ENCODE data around the gene MDN1.

MDN1 gene

DNA sequence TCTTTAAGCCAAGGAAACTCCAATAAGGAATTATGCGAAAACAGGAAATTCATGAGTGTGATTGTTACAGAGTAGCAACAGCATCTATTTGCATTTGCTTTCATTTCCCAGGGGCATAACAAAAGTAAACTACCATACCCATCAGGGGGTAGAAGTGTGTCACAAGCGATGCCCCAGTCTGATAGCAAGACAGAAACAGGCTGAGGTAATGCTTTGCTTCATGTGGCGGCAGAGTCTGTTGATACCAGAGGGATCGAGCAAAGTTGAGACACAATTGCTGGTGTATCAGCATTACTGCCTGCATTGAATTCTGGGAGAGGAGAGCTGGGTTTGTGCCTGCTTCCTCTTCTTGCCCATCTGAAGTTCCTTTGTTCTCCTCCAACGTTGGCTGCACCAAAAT lies 129.9 kb downstream of the MDN1 start:
- DNase-seq: no peak

DNA sequence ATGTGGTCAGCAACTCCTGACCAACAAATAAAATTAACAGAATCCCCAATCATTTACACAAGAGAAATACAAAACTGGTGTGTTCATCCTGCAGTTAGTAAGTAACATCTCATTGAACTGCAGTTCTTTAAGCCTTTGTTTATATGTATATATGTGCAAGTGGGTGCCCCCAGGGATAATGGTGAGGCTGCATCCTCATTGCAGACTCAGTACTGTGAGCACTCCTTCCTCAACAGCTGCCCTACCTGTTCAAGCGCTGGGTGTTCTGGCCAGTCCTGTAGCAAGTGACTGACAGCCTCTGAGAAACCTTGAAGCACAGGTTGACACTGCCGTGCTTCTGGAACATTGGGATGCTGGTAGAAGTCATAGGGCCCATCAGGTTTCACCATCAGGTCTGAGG lies 131.3 kb downstream of the MDN1 start:
- DNase-seq: no peak

DNA sequence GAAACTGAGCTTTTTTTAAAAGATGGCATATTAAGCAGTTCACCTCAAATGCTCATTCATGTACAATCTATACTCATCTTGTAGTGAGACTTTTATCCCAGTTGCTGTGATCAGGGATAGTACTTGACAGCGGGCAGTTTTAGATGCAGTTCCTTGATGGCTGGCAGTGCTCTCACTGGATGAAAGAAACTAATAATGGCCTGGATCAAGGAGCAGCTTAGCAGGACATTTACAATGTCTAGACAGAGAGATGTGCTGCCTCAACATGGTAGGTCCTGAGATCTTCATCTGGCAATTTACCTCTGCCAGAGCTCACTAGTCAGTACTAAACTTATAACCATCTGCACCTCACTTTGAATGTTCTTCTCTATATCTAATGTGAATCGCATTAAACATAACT lies 134.3 kb downstream of the MDN1 start:
- DNase-seq: no peak

DNA sequence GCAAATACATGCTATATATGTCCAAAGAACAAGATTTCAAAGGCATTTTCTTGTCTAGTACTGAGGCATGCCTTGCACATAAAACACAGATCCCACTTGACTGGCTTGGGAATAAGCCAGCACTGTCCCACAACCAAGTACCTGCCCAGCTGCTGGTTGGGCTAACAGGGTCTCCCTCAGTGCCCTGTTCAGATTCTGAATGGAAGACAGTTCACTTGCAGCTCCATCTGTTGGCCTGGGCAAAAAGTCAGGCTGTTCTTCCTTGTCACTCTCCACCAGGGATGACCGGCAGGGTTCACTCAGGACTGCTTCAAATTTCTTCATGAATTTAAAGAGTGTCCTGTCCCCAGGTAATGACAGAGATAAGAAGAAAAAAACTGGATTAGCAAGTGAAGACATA lies 136.6 kb downstream of the MDN1 start:
- DNase-seq: no peak

DNA sequence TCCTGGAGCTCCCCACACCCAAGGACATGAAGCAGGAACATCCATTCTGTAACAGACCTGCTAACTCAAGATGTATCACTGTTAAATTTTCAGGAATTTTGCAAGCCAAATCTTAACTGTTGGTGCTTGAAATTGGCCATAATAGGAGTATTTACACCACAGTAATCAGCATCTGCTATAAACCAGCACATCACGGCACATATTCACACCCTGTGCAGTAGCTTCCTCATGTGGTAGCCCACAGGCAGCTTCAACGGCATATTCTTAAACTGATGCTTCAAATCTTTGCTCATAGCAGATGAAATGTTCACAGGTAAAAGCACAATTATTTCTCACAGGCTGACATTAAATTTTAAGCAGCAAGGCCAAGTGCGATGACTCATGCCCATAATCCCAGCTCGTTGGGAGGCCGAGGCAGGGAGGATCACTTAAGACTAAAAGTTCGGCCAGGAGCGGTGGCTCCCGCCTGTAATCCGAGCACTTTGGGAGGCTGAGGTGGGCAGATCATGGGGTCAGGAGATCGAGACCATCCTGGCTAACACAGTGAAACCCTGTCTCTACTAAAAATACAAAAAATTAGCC lies 137.5 kb downstream of the MDN1 start:
- DNase-seq: no peak

DNA sequence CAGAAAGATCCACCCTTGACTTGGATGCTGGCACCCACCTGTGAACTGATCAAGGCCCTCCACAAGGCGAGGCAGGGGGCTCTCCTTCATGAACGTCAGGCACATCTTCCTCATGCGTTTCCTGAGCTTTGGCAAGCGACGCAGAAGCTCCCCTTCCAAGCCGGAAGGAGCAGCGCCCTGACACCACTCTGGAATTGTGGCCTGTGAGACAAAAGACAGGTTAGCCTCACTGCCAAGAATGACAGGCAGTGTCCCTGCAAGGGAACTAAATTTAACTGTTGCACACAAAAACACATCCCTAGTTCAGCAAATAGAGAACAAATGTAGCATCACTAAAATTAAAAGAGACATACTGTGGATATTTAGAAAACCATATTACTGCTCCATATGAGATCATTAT lies 139.0 kb downstream of the MDN1 start:
- no peak for DNase-seq

DNA sequence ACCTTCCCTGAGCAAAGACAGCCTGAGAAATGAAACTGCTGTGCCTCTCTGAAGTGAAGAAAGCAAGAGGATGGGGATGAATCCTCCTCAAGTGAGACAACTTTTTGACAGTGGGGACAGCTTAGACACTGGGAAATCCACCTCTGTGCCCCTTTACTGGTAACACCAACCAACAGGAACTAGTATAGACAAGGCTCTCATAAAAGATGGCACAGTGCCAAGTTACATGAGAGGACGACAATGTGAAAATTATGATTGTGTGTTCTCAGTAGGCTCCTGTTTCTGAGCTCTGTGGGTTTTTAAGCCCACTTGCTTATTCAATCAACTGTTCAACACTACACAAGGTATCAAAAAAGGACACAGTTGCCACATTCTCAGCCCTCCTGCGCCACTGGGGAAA lies 139.4 kb downstream of the MDN1 start:
- no peak for DNase-seq

DNA sequence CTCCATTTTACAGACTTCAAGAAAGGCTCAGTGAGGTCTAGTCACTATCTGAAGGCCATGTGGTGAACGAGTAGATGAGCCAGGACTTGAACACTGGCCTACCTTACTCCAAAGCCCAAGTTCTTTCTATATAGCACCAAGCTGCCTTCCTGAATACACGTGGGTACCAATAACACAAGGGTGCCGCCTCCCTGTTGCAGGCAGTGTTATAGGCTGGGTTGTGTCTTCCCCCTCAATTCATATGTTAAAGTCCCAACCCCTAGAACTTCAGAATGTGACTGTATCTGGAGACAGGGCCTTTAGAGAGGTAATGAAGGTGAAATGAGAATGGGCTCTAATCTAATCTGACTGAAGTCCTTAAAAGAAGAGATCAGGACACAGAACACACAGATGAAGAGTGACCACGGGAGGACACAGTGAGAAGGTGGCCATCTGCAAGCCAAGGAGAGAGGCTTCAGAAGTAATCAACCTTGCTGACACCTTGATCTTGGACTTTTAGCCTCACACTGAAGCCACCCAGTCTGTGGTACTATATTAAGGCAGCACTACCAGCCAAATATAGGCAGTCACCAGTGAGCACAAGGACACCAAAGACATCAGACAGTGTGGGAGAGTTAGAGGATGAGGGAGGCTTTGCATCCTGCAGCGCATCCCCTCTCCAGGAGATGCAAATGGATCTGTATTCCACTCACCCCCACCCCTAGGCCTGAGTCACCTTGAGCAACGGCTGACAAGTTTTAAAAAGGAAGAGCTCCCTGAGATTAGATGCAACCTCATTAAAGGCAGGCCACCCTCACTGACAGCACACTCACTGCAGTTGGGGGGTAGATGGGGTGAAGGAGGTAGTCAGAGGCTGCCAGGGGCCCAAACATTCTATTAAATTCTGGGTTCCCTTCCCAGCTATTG lies 140.1 kb downstream of the MDN1 start:
- DNase-seq: no peak

DNA sequence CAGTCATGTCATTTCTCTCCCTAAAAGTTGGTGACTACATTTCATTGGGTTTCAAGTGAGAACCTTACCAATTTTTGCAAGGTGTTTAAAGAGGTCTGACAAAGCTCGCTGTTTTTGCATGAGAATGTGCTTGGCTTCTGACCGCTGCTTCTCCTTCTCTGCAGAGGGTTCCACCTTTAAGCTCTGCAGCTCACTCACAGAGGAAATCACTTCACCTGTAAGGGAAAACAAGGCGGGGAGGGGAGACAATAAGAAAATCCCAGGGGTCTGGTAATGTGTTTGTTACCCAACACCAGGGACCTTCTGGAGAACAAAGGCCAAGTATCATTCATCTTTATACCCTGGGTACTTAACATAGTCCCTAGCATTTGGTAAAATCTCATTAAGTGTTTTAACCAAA lies 141.1 kb downstream of the MDN1 start:
- no peak for DNase-seq

DNA sequence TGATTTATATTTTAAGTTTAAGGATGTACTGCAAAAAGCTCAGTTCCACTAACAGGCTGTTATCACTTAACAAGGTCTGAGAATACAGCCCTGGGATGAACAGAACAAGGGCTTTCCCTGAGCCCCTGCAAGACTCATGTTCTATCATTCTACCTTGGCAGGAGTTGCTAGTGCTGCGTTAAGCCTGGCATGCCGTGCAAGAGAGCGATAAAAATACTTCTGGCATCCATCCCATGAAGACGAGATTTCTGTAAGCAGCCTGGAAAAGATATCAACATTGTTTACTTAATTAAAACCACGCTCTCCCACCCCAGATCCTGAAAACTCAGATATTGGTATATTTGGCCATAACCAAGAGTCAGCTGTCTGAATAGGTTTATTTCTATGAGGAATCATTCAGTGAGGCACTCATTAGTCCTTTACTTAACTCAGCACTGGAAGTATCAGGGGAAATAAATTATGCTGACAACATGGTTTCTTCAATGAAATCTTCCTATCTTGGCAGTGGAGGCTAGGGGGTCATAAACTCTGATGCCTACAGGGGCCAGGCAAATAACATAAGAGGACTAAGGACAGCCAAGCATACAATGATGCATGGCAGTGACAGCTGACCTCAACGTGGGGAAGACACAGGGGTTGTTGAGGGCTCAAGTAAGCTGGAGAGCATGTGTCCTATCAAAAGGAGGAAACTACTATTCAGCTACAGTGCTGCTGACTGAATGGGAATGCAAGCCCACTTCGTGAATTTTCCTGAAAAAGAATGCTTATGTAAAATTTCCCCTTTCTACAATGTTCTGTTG lies 143.4 kb downstream of the MDN1 start:
- DNase-seq: no peak

DNA sequence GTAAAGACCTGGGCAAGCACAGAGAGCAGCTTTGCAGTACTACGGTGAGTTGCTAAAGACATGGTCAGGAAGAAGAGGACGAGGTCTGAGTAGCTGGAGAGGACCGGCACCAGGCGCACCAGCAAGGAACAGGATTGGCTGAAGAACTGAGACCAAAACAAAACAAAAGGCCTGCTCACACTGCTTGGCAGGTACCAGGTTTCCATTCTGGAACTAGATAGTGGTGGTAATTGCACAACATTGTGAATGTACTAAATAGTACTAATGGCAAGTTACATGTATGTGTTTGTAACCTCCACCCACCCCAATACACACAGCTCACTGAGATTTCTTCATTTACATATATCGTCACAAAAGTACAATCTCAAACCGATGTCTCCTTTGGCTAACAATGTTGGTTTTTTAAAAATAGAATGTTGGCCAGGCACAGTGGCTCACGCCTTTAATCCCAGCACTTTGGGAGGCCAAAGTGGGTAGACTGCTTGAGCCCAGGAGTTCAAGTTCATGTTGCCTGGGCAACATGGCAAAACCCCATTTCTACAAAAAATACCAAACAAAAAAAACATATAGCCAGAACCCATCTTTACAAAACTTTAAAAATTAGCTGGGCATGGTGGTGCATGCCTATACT lies 148.5 kb downstream of the MDN1 start:
- no peak for DNase-seq

DNA sequence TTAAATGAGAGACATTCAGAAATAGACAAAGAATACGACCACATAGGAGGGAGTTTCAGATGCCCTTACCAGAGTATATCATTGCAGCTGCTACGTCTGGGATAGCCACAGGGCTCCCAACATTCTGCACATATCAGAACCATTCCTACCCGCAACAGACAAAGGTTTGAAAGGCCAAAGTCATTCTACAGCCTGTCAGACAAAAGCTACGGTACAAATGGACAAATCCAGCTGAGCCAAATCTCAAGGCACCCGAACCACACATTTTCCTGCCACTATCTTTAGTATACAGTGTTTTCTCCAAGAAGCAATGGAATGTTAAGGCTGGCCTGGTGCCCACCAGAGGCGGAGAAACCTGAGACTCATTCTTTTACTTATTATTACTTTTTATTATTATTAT lies 150.6 kb downstream of the MDN1 start:
- no peak for DNase-seq

DNA sequence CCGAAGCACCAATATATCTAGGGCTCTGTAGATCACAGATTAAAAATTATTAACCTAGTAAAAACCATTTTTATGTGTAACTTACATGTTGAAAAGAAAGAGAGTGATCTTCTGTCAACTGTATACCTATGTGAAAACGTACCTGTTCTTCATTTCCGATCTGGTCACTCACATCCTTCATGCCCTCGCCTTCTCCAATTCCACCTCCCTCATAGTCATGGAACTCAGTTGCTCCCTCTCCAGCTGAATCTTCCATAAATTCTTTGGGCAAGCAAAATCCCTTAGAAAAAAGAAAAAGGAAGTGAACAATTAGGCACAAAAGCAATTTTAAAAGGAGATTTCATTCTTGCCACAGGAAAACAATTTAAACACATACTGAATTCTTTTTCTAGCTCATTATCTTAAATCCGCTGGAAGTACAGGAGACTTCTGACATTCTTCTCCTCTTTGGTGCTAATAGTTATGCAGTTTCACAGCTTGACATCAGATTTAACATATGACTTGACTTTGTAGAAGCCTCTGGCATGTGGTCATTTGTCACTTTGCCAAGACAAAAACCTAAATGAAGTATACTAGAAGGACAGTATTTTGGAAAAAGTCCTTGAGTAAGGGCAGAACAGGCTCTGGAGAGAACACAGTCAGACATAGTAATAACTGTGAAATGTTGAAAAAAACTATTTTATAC lies 151.6 kb downstream of the MDN1 start:
- no peak for DNase-seq

DNA sequence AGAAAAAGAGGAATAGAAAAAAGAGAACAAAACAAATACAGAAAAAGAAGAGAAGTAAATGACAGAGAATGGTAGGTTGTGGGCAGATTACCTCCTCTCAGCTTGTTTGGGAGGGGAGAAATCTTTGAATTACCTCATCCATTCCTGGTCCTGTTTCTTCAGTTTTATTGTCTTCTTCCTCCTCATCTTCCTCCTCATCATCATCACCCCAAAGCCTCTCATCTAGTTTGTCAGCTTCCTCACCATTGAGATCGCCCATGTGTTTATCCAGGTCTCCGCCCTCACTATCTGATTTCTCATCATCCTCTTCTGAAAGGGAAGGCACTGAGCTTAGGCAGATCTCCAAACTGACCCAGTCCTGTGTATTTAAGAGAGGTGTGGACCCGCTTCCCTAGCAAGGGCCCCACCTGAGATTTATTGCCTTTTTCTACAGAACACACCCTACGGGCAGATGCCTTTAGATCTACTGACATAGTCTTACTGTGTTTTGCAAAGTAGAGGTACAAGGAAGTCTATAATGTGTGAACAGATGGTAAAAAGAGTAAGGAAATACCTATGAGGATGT lies 156.9 kb downstream of the MDN1 start:
- no peak for DNase-seq

DNA sequence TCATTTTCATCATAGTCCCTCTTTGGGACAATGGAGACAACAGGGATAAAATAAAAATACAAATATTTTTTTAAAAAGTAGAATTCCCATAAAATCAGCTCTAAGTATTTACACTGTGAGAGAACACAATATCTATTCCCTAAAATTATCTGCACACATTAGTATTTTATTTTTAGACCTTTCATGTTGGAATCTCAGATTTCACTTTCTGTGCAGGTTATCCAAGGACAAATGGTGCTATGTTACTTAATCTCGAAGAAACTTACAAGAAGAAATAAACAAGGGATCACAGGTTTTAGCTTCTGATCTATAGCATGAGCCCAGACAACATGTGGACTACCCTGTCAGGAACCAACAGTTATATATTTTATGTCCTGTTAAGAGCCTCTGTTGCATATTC lies 158.0 kb downstream of the MDN1 start:
- DNase-seq: no peak

DNA sequence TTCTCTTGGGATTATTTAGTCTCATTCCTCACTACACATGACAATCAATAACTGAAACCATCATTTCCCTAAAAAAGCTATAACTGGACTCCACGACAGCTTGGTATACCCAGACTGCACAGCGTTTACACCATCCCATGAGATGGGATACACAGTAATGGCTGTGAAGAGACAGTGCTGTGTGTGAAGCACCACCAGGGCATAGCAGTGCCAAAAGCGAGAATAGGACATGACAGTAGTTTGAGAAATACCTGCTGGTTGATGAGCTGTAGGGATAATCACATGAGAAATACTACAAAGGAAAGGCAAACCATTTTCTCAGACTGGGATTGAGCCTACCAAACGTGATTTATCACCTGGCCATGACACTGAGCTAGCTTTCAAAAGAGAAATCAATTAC lies 158.6 kb downstream of the MDN1 start:
- DNase-seq: no peak

DNA sequence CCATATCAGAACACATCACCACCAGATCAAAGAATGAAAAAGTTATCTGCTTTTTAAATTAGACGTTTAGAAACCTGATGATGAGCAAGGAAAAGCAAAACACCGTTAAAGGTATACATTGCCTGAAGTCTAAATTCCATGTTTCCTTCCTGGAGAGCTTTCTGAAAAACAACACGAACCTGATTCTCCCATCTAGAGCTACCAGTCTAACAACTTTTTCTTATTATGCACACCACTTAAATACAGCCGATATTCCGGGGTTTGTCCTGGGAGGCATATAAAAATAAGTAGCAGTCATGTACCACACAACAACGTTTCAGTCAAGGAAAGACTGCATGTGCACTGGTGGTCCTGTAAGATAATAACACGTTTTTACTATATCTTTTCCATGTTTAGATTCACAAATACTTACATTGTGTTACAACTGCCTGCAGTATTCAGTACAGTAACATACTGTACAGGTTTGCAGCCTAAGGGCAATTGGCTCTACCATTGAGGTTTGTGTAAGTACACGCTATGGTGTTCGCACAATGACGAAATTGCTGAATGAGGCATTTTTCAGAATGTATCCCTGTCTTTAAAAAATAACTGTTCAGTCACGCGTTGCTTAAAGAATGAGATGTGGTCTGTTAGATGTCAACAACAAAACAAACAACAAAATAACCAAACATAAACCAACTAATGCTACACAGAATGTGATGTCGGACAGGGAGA lies 162.0 kb downstream of the MDN1 start:
- no peak for DNase-seq

DNA sequence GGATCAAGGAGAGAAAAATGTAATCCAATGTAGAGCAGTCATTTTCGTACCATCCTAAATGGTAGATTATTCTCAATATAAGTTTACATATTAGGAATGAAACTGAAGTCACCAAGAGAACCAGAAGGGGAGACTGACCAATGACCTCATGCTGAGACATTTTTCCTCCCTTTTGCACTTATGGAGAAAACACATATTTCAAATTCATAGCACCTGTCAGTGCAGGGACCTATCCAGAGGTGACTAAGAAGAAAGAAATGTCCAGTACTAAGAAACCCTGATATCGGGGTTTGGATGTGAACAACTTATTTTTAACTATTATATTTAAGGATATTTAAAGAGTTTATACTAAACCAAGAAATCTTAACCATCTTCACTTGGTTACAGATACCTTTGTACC lies 164.5 kb downstream of the MDN1 start:
- no peak for DNase-seq

DNA sequence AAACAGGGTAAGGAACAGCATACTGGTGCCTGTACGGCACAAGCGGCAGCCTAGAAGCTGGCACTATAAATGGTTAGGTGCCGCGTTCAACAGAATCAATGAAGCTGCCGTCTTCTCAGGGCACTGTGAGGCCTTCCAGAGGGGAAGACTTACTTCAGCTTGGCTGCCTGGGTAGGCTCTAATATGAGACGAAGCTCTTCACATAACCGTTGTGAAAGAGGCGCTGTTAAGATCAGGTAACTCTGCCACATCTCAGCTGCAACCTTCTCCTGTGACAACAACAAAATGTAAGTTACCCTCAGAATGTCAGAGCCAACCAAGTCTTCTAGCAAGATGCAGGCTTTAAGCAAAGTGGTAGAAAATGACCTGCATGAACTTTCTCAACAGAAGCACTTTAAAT lies 169.0 kb downstream of the MDN1 start:
- no peak for DNase-seq

DNA sequence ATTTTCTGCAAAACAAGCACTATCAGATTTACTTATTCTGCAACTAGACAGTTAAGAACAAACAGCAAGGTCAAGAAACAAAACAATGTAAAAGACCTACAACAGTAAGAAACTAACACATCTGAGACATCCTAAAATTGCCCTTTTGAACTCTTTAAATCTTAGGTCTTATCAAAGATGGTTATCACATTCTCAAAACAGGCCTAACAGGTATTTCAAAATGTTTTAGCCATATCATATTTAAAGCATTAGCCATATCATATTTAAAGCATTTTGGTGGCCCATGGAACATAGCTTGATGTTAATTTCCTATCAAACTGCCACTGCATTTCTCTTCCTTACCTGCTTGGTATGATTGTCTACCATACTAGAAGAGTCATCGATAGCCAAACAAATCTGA lies 169.9 kb downstream of the MDN1 start:
- no peak for DNase-seq

DNA sequence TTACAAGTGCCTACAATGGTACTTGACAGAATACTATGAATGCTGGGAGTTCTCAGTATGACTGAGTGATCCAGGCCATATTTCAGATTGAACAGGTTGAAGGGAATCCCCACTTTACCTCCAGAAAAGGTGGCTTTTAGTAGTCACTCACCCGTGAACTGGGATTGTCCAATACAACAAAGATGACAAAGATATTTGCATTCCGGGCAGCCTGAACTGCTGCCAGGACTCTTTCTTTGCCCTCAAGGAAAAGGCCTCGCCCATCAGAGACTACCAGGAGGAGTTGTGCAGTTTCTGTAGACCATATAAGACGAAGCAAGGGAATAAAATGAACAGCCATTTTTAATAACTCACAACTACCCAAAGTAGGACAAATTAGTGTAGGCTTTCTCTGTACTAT lies 174.7 kb downstream of the MDN1 start:
- DNase-seq: no peak

DNA sequence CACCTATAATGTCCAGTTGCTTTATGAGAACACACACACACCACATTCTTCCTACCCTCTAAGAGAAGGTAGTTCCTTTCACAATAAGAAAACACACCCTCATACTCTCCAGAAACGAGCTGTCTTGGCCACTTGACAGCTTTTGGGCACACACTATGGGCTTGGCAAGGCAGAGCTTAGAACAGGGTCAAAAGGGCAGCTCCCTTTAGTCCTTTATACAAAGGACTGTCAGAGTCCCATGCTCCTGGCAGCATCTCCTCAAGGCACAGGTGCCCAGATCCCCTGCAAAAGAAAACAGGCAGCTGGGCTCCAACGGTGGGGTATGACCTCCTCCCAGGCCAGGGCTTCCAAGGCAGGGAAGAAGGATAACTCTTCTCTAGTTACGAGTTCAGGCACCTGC lies 176.2 kb downstream of the MDN1 start:
- no peak for DNase-seq
